BLaER1 (cell line): ENCODE data around the gene MYF6.

ENCODE experiments used
- H3K27ac ChIP-seq: shearing (Covaris generic); formaldehyde crosslinking; 2 replicates; pipeline ENCODE4 v1.8.1; 2022
- H3K27me3 ChIP-seq: shearing (Covaris generic); formaldehyde crosslinking; 2 replicates; pipeline ENCODE4 v1.8.1; 2022
- H3K36me3 ChIP-seq: shearing (Covaris generic); formaldehyde crosslinking; 2 replicates; pipeline ENCODE4 v1.8.1; 2022
- H3K4me1 ChIP-seq: shearing (Covaris generic); formaldehyde crosslinking; 2 replicates; pipeline ENCODE4 v1.8.1; 2022
- H3K4me2 ChIP-seq: shearing (Covaris generic); formaldehyde crosslinking; 2 replicates; pipeline ENCODE4 v1.8.1; 2022
- H3K4me3 ChIP-seq: shearing (Covaris generic); formaldehyde crosslinking; 2 replicates; pipeline ENCODE4 v1.8.1; 2022
- H3K9ac ChIP-seq: shearing (Covaris generic); formaldehyde crosslinking; 2 replicates; pipeline ENCODE4 v1.8.1; 2022
- H3K9me3 ChIP-seq: shearing (Covaris generic); formaldehyde crosslinking; 2 replicates; pipeline ENCODE4 v1.8.1; 2022
- H4K20me1 ChIP-seq: shearing (Covaris generic); formaldehyde crosslinking; 2 replicates; pipeline ENCODE4 v1.8.1; 2022
- Cebpa-rat ChIP-seq: shearing (Covaris generic); IDR thresholded peaks from 2 replicates; pipeline ENCODE4 v1.8.1; 2022

The MYF6 gene

GRCh38 chr12:80684077-80684495 lies 23.3 kb upstream of the MYF6 start:
- H3K4me3 ChIP-seq, result no peak overlapping the region

GRCh38 chr12:80690090-80690489 lies 17.3 kb upstream of the MYF6 start:
- Histone ChIP-seq H3K9ac (no peak overlapping the region), H3K4me2 (no peak overlapping the region), H3K4me3 (no peak overlapping the region), H3K27me3 (no peaks in the 10 kb centered on the region), H4K20me1 (no peaks in the 10 kb centered on the region), H3K36me3 (no peaks in the 10 kb centered on the region), H3K9me3 (no peaks in the 10 kb centered on the region), H3K27ac (no peak overlapping the region), H3K4me1 (no peaks in the 10 kb centered on the region)
- no peak for TF ChIP-seq Cebpa-rat

More at GRCh38 chr12:80684077-80684495, 23.3 kb upstream of the MYF6 start:
- H3K36me3 ChIP-seq, result no peaks in the 10 kb centered on the region
- no peak overlapping the region for H3K27ac ChIP-seq
- no peaks in the 10 kb centered on the region for H4K20me1 ChIP-seq
- H3K9me3 ChIP-seq, result no peaks in the 10 kb centered on the region
- no peaks in the 10 kb centered on the region for H3K4me1 ChIP-seq
- H3K27me3 ChIP-seq, result no peaks in the 10 kb centered on the region
- H3K4me2 ChIP-seq, result no peak overlapping the region
- no peak for TF ChIP-seq Cebpa-rat
- no peak overlapping the region for H3K9ac ChIP-seq

- no peak overlapping the region for H3K27ac ChIP-seq
Measured at GRCh38 chr12:80690513-80690912, 16.9 kb upstream of the MYF6 start.

DNA sequence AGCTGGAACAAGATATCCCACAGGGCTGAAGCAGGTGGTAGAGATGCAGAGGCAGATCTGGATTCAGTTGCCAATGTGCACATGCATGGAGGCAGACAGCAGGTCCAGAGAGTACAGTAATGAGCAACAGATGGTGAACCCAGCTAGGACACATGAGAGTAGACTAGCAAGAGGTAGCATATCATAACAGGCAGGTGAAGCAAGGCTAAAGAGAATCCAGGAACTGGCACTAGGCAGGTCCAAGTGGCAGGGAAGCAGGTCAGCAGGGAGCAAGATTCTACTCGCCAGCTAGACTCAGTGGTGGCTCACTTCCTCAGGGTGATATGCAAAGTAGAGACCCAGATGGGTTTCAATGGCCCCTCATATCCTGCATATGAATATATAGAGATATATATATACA lies 15.3 kb upstream of the MYF6 start:
- no peak overlapping the region for H3K27ac ChIP-seq
- no peak for TF ChIP-seq Cebpa-rat

More at GRCh38 chr12:80690513-80690912, 16.9 kb upstream of the MYF6 start:
- Histone ChIP-seq H3K9ac (no peak overlapping the region), H4K20me1 (no peaks in the 10 kb centered on the region), H3K4me1 (no peaks in the 10 kb centered on the region), H3K9me3 (no peaks in the 10 kb centered on the region), H3K4me2 (no peak overlapping the region), H3K36me3 (no peaks in the 10 kb centered on the region), H3K27me3 (no peaks in the 10 kb centered on the region), H3K4me3 (no peak overlapping the region)
- no peak for TF ChIP-seq Cebpa-rat

GRCh38 chr12:80697270-80697887 lies 10.1 kb upstream of the MYF6 start:
- no peaks in the 10 kb centered on the region for H4K20me1 ChIP-seq
- H3K4me1 ChIP-seq, result no peaks in the 10 kb centered on the region
- TF ChIP-seq Cebpa-rat, result no peak
- no peaks in the 10 kb centered on the region for H3K9me3 ChIP-seq
- H3K36me3 ChIP-seq, result no peaks in the 10 kb centered on the region
- H3K27ac ChIP-seq, result no peak overlapping the region
- no peak overlapping the region for H3K4me2 ChIP-seq
- no peaks in the 10 kb centered on the region for H3K27me3 ChIP-seq
- no peak overlapping the region for H3K4me3 ChIP-seq
- no peak overlapping the region for H3K9ac ChIP-seq

More for the DNA sequence above, 15.3 kb upstream of the MYF6 start:
- no peak overlapping the region for H3K4me2 ChIP-seq
- no peaks in the 10 kb centered on the region for H3K4me1 ChIP-seq
- H3K36me3 ChIP-seq, result no peaks in the 10 kb centered on the region
- no peaks in the 10 kb centered on the region for H4K20me1 ChIP-seq
- no peaks in the 10 kb centered on the region for H3K27me3 ChIP-seq
- no peak overlapping the region for H3K4me3 ChIP-seq
- H3K9ac ChIP-seq, result no peak overlapping the region
- no peaks in the 10 kb centered on the region for H3K9me3 ChIP-seq

DNA sequence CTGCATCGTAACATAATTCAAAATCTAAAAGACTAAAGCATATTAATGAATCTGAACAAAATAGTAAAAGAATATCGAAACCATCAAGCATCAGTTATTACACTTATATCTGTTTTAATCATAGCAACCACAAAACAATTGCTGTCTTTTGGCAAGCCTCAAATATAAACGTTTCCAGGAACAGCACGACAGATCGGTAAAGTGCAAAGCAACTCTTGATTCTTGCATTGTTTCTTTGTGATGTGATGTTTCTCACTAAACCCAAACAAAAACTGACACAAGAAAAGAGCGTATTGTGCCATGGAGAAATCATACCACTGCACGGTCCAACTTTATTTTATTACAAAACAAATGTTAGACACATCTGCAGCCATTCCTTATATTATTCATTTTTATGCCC lies 9.2 kb upstream of the MYF6 start:
- no peak for TF ChIP-seq Cebpa-rat
- Histone ChIP-seq H3K27me3 (no peaks in the 10 kb centered on the region), H3K36me3 (no peaks in the 10 kb centered on the region), H3K9ac (no peak overlapping the region), H3K27ac (no peak overlapping the region), H4K20me1 (no peaks in the 10 kb centered on the region), H3K4me3 (no peak overlapping the region), H3K4me1 (no peaks in the 10 kb centered on the region), H3K4me2 (no peak overlapping the region), H3K9me3 (no peaks in the 10 kb centered on the region)

DNA sequence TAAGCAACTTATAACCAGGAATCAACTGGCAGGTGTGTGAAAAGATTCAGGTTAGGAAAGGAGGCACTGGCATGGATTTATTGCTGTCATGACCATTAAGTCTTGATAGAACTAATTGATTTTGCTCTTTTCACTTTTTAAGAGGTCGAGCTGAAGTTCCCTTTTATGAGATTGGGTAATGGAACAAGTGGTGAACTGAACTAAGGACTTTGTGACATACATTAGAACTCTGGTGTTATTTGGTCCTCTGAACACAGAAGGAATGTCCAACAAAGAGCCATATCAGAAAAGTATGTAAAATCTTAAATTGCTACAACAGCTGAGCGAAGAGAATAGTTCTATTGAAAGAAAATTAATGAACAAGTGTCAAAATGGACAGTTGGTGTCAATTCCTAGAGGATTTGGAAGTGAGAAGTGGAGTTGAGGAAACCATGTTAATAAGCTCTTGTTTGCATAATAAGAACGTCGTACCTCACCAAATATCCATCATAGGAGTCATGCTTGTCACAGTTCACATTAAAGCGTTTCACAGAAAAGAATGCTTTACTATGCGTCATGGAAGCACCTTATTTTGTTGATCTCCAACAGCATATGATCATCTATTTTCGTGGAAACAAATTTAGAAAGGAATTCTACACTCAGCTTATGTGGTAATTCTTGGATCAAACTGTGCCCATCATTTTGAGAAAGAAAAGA lies 8.4 kb upstream of the MYF6 start:
- no peaks in the 10 kb centered on the region for H3K4me1 ChIP-seq
- H3K27me3 ChIP-seq, result no peaks in the 10 kb centered on the region
- H3K36me3 ChIP-seq, result no peaks in the 10 kb centered on the region
- H3K9me3 ChIP-seq, result no peaks in the 10 kb centered on the region
- H3K4me3 ChIP-seq, result no peak overlapping the region
- no peaks in the 10 kb centered on the region for H4K20me1 ChIP-seq
- TF ChIP-seq Cebpa-rat, result no peak
- H3K27ac ChIP-seq, result no peak overlapping the region
- H3K9ac ChIP-seq, result no peak overlapping the region
- no peak overlapping the region for H3K4me2 ChIP-seq

DNA sequence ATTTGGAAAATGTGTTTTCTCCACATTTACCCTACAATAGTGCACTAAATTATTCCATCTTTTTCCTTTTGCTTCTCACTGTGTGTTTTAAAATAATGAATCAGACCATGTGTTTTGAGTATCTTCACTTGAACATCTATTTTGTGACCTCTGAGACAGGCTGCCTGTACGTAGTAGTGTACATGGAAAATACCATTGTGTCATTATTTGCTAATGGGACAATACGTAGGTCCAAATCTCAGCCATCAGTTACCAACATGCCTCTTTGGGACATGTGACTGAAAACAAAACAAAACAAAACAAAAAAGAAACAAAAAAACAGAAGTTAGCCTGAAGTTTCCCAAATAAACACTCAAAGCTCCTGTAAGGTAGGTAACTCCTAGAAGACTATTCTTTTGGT lies 7.1 kb upstream of the MYF6 start:
- Histone ChIP-seq H3K4me1 (no peaks in the 10 kb centered on the region), H4K20me1 (no peaks in the 10 kb centered on the region), H3K9ac (no peak overlapping the region), H3K4me2 (no peak overlapping the region), H3K4me3 (no peak overlapping the region), H3K36me3 (no peaks in the 10 kb centered on the region), H3K27ac (no peak overlapping the region), H3K9me3 (no peaks in the 10 kb centered on the region), H3K27me3 (no peaks in the 10 kb centered on the region)
- no peak for TF ChIP-seq Cebpa-rat

DNA sequence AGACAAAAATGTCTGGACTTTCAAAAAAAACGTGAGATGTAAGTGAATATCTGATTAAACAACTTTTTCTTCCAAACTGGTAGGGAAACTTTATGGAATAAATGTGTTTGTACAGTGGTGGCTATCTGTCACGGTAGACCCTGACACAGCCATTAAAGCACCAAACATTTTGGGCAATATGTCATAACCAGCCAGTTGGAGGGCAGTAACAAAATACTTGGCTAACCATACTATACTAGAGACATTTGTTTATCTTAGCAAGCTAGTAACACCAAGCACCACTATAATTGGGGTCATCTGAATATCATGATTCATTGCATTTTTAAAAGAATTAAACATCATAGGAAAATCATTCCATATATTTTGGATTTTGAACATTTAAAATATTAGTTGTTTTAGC lies 6.0 kb upstream of the MYF6 start:
- H3K4me1 ChIP-seq, result no peaks in the 10 kb centered on the region
- TF ChIP-seq Cebpa-rat, result no peak

GRCh38 chr12:80702889-80703805 lies 4.3 kb upstream of the MYF6 start:
- H3K27me3 ChIP-seq, result no peaks in the 10 kb centered on the region
- no peaks in the 10 kb centered on the region for H3K9me3 ChIP-seq
- no peaks in the 10 kb centered on the region for H4K20me1 ChIP-seq
- no peak overlapping the region for H3K9ac ChIP-seq
- no peaks in the 10 kb centered on the region for H3K36me3 ChIP-seq
- H3K27ac ChIP-seq, result no peak overlapping the region
- H3K4me1 ChIP-seq, result no peaks in the 10 kb centered on the region
- no peak for TF ChIP-seq Cebpa-rat
- no peak overlapping the region for H3K4me3 ChIP-seq
- no peak overlapping the region for H3K4me2 ChIP-seq

More for the DNA sequence above, 6.0 kb upstream of the MYF6 start:
- Histone ChIP-seq H3K27me3 (no peaks in the 10 kb centered on the region), H3K4me2 (no peak overlapping the region), H3K9ac (no peak overlapping the region), H3K36me3 (no peaks in the 10 kb centered on the region), H3K4me3 (no peak overlapping the region), H3K9me3 (no peaks in the 10 kb centered on the region), H3K27ac (no peak overlapping the region), H4K20me1 (no peaks in the 10 kb centered on the region)
